Natural killer cell (primary cell): ENCODE results near the gene PLEKHA8. TPM values are rescaled to one million over a fixed set of nuclear protein-coding genes. Genes with fewer than 3 reads are reported as not detected.

ENCODE experiments used
- ATAC-seq, 3 donors: fragments of 150-1000 bp in 2 of 3; fragments of 200-7000 bp in 1 of 3; cut with Tn5 transposase; 1 replicate in 1 of 3; 2 replicates in 2 of 3; pipeline ENCODE4 v1.10.0; 2021; ENCODE audit warnings: mild to moderate bottlenecking in 2 of 3, moderate library complexity in 2 of 3
- DNase-seq, 2 donors: peaks; one replicate each; pipeline versions ENCODE4 v3.0.0 to v3.0.0-alpha.2; 2013 to 2021; ENCODE audit warnings: mixed read lengths in 1 of 2
- H3K27ac ChIP-seq: one replicate; pipeline ENCODE4 v1.5.1; 2013; ENCODE audit warnings: mild to moderate bottlenecking, low read length
- H3K27me3 ChIP-seq: one replicate; pipeline ENCODE4 v1.6.1; 2013; ENCODE audit warnings: low read length; ENCODE audit not compliant: control insufficient read depth, insufficient read depth
- H3K36me3 ChIP-seq: one replicate; pipeline ENCODE4 v1.6.1; 2013; ENCODE audit warnings: low read length; ENCODE audit not compliant: control insufficient read depth, insufficient read depth
- H3K4me1 ChIP-seq: one replicate; pipeline ENCODE4 v1.6.1; 2013; ENCODE audit warnings: low read length; ENCODE audit not compliant: control insufficient read depth, insufficient read depth
- H3K4me3 ChIP-seq: one replicate; pipeline ENCODE4 v1.5.1; 2013; ENCODE audit warnings: low read length
- H3K9me3 ChIP-seq: one replicate; pipeline ENCODE4 v1.6.1; 2013; ENCODE audit warnings: low read length; ENCODE audit not compliant: control insufficient read depth, insufficient read depth
- H3K27ac Mint-ChIP-seq, 2 donors: one replicate each; pipeline ENCODE4 v1.8.0; 2022; ENCODE audit warnings: mild to moderate bottlenecking in 2 of 2, mixed read lengths in 2 of 2, moderate library complexity in 1 of 2
- H3K27me3 Mint-ChIP-seq, 2 donors: one replicate each; pipeline ENCODE4 v1.8.0; 2022; ENCODE audit warnings: low read depth in 2 of 2, mixed read lengths in 2 of 2
- H3K36me3 Mint-ChIP-seq: one replicate; pipeline ENCODE4 v1.8.0; 2022; ENCODE audit warnings: mixed read lengths
- H3K4me1 Mint-ChIP-seq, 2 donors: one replicate each; pipeline ENCODE4 v1.8.0; 2022; ENCODE audit warnings: mixed read lengths in 2 of 2
- H3K4me3 Mint-ChIP-seq: one replicate; pipeline ENCODE4 v1.8.0; 2022; ENCODE audit warnings: mild to moderate bottlenecking, moderate library complexity, mixed read lengths
- H3K9me3 Mint-ChIP-seq, 2 donors: one replicate each; pipeline ENCODE4 v1.8.0; 2022; ENCODE audit warnings: mixed read lengths in 2 of 2
- WGBS: methylation state at CpG from one replicate; pipeline ENCODE4 v1.1.7; 2013; ENCODE audit warnings: missing lambda C conversion rate; ENCODE audit not compliant: insufficient coverage; 5-methylcytosine and 5-hydroxymethylcytosine counted together
- intact Hi-C: fragments of 100-400 bp; cut with micrococcal nuclease; formaldehyde crosslinking; loops from one replicate; pipeline ENCODE4 v1.14.2; 2022
- total RNA-seq, 4 donors: library from RNA; stranded (reverse); fragments of 120-200 nt in 1 of 4; gene quantifications; one replicate each; pipeline versions ENCODE4 v1.2.3 to v1.2.4, GENCODE V29; 2013 to 2022
- TF ChIP-seq, protein P1 (sequence below): fragments of 200-600 bp; IDR thresholded peaks from one replicate; pipeline ENCODE4 v1.8.0; 2022; ENCODE audit warnings: antibody characterized with exemption

Gene PLEKHA8
- total RNA-seq, 3 donors from 2014 or later (not counting 1 experiment from before 2014, with no cell fraction given): 8.7 to 12.8 (median 11.8) TPM

DNA sequence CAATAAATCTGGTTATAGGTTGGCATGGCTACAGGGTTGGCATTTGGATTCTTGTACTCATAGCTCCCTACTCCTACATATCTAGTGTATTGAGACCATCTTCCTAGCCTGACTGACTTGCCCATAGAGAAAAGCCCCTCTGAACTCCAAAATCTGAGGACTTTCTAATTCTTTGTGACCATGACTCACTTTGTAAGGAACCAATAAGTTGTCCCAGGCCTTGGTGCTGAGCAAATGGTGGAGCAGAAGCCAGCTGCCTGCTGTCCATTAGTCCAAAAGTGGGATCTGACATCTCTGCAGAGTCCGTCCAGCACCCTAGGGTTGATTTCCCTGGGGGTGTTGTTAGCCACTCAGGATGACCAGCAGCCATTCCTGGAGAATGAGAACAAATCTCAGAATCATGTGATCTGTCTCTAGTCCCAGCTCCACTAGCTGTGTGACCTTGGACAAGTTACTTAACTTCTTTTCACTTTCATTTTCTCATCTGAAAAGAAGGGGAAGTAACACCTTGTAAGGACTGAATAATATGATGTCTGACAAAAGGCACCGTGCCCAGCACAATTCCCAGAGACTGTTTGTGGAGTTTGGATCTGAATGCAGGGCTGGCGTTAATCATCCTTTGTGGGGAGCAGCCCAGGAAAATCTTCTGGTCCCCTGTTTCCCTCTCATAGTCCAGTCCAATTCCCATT lies 150.7 kb downstream of the PLEKHA8 start:
- no peak overlapping the region for H3K4me3 ChIP-seq

More for the DNA sequence above, 150.7 kb downstream of the PLEKHA8 start:
- Mint-ChIP-seq H3K4me3 (peak overlapping the region; percentile 15), H3K9me3 (no peaks in the 10 kb centered on the region), H3K36me3 (no peaks in the 10 kb centered on the region), H3K27me3 (no peaks in the 10 kb centered on the region), H3K4me1 (peaks cover 36 to 47% of the 10 kb centered on the region in 2 donors), H3K27ac (peak overlapping the region; percentile 64 to 85)
- TF ChIP-seq, protein P1, sequence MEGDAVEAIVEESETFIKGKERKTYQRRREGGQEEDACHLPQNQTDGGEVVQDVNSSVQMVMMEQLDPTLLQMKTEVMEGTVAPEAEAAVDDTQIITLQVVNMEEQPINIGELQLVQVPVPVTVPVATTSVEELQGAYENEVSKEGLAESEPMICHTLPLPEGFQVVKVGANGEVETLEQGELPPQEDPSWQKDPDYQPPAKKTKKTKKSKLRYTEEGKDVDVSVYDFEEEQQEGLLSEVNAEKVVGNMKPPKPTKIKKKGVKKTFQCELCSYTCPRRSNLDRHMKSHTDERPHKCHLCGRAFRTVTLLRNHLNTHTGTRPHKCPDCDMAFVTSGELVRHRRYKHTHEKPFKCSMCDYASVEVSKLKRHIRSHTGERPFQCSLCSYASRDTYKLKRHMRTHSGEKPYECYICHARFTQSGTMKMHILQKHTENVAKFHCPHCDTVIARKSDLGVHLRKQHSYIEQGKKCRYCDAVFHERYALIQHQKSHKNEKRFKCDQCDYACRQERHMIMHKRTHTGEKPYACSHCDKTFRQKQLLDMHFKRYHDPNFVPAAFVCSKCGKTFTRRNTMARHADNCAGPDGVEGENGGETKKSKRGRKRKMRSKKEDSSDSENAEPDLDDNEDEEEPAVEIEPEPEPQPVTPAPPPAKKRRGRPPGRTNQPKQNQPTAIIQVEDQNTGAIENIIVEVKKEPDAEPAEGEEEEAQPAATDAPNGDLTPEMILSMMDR: no peak
- Histone ChIP-seq H3K4me1 (peaks cover 31% of the 10 kb centered on the region), H3K9me3 (no peaks in the 10 kb centered on the region), H3K27ac (peak overlapping the region; percentile 30), H3K27me3 (no peaks in the 10 kb centered on the region), H3K36me3 (no peaks in the 10 kb centered on the region)
- ATAC-seq: peak; percentile 80 to 82 (median 81)
- intact Hi-C loops: no loop called here
- peak in 1 of 2 donors; percentile 30 for DNase-seq
- 52% methylated on average over 3 of the region's 3 CpGs for WGBS

Other genes with a start within 250 kb of the PLEKHA8 start
- not detected for gene WIPF3, start 221.9 kb upstream of the PLEKHA8 start, total RNA-seq
- gene SCRN1, start 38.6 kb upstream of the PLEKHA8 start, total RNA-seq: 10 to 100 TPM; 23.4 to 31.3 (median 26.9) TPM
- gene FKBP14, start 1.7 kb upstream of the PLEKHA8 start, total RNA-seq: 10 to 100 TPM; 11.1 to 13.4 (median 11.9) TPM
- 10 to 100 TPM; 31.6 to 37.3 (median 32.8) TPM for gene MTURN, start 106.6 kb downstream of the PLEKHA8 start, total RNA-seq